VCaP (cell line): Measurements from ENCODE around the gene RAB34.
A peak's percentile ranks its signal among the peaks of the same experiment; 100 is the strongest.

Experiments used
- H3K27ac ChIP-seq: fragments of 450-650 bp; 2 replicates; pipeline ENCODE4 v1.5.1; 2017
- TF ChIP-seq, protein P1 (sequence below): fragments of 450-650 bp; conservative IDR thresholded peaks from 2 replicates; pipeline ENCODE4 v1.5.1; 2017; ENCODE audit warnings: mild to moderate bottlenecking, moderate library complexity

Gene RAB34

DNA sequence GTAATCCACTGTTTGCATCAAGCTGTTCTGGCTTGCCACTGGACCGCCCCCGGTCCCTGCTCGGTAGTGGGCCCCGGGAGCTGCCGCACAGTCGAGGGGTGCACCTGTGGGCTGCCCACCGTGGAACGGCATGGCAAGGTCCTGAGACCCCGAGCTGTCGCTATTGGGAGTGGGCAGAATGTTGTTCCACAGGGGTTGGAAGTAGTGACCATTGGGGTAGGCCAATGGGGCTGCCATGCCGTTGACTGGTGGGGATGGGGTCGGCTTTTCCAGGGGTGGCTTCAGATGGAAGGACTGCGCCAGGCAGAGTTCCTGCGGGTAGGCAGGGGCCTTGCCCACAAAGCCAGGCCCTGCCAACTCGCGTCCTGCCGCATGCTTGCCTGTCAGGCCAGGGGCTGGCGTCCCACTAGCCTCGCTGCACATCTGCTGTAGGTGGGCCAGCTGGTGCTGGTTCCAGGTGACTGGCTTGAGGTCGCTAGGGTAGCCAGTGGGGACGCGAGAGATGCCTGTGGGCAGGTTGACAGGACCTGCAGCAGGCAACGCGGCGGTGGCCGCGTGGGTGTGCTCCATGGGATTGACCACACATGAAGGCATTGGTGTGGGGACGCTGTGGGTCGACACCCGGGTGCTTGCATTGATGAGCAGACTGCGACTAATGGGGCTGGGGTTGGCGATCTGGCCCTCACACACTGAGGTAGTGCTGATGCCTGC, 40.9 kb upstream of the RAB34 start:
- peak overlapping the region; percentile 67 for H3K27ac ChIP-seq
- TF ChIP-seq, protein P1, sequence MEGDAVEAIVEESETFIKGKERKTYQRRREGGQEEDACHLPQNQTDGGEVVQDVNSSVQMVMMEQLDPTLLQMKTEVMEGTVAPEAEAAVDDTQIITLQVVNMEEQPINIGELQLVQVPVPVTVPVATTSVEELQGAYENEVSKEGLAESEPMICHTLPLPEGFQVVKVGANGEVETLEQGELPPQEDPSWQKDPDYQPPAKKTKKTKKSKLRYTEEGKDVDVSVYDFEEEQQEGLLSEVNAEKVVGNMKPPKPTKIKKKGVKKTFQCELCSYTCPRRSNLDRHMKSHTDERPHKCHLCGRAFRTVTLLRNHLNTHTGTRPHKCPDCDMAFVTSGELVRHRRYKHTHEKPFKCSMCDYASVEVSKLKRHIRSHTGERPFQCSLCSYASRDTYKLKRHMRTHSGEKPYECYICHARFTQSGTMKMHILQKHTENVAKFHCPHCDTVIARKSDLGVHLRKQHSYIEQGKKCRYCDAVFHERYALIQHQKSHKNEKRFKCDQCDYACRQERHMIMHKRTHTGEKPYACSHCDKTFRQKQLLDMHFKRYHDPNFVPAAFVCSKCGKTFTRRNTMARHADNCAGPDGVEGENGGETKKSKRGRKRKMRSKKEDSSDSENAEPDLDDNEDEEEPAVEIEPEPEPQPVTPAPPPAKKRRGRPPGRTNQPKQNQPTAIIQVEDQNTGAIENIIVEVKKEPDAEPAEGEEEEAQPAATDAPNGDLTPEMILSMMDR, result no peak

DNA sequence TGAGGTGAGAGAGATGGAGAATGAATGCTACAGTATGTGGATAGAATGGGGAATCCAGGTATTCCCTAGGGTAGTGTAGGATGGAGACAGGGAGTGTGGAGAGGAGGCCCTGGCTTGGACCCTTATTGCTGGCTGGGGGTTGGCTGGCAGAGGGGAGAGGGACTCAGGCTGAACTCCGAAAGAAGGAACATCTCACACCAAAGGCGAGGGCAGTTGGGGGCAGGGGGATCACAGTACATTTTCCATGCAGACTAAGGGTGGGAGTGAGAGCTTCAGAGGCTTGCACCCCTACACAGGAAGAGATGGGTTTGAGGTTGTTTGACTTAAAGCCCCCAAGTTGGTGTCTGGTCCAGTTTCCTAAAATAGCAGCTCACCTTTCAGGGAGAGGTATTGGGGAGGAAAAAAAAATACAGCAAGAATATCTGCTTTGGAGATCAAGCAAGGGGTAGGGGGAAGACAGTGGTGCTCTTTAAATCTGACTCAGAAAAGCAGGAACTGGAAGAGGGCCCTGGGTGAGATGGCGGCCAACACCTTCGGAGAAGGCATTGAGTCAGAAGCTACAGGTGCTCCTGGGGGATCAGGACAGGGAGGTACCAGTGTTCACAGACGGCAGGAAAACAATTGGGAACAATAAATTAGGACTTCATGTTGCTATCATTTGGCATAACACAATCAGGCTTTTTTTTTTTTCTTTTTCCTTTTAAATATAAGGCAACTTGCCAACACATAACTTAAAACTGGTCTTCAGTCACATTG, 38.6 kb upstream of the RAB34 start:
- TF ChIP-seq, protein P1, result no peak
- peak overlapping the region; percentile 30 for H3K27ac ChIP-seq

DNA sequence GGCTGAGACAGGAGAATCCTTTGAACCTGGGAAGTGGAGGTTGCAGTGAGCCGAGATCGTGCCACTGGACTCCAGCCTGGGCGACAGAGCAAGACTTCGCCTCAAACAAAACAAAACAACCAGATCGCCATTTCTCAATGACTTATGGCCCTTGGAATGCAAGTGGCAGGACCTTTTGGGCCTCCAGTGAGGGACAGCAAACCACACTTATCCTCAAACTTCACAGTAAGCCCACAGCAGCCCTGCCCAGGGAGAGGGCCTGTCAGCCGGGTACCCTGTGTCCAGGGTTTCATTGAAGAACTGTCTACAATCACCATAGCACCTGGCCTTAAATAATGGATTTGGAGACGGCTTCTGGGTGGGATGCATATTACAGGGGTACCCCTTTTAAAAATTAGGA, 37.8 kb upstream of the RAB34 start:
- TF ChIP-seq, protein P1, result no peak
- H3K27ac ChIP-seq, result peak overlapping the region; percentile 30; the same call in 1 of the 2 replicates

DNA sequence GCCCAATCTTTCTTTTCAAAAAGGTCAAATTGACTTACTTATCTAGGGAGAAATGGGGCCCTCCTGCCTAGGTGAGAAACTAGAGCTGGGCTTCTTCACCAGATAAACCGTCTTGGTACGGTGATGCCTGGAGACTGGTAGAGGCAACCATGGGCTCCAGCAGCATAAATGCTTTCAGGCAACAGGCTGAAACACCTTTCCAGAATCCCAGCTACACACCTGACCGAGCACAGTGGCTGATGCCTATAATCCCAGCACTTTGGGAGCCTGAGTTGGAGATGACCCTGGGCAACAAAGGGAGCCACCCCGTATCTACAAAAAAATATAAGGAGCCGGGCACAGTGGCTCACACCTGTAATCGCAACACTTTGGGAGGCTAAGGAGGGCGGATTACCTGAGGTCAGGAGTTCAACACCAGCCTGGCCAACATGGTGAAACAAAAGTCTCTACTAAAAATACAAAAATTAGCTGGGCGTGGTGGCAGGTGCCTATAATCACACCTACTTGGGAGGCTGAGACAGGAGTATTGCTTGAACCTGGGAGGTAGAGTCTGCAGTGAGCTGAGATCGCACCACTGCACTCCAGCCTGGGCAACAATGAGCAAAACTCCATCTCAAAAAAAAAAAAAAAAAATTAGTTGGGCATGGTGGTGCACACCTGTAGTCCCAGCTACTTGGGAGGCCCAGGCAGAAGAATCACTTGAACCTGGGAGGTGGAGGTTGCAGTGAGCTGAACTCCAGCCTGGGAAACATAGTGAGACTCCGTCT, 34.1 kb upstream of the RAB34 start:
- TF ChIP-seq, protein P1, result no peak
- peak overlapping the region; percentile 99 for H3K27ac ChIP-seq

DNA sequence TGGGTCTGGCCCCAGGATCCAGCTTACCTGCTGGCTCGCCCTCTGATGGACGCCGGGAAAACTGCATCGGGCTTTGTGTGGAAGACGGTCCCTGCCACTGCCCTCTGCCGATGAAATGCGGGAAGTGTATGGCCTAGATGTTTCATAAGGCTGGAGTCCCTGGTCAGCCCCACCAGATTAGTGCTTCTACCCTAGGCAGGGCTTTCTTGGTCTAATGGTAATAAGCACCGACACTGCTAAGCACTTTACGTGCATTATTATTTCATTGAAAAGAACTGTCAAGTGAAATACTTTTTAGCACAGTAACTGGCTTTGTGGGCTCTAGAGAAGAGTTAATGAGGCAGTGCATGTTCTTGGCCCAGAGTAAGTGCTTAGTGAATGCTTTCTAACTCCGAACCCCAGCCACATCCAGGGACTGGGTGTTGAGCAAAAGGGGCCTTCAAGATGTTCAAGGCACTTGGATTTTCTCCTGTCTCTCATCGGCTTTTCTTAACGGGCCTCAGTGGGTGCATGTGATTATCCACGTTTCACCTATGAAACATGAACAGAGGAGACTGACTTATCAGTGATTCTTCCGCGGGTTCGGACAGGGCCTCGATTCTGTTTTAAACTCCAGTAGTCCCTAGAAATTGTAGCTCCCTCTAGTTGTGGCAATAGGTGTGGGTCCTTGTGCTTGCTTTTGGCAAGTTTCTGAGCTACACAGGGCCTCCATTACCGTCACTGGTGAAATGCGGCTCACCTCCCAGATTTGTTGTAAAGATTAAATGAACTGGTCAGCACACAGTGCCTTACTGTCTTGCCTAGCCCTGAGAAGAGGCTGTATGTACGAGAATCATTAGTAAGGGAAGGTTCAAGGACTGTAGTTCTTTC, 32.7 kb upstream of the RAB34 start:
- TF ChIP-seq, protein P1, result peak; percentile 100
- peak overlapping the region; percentile 99 for H3K27ac ChIP-seq

DNA sequence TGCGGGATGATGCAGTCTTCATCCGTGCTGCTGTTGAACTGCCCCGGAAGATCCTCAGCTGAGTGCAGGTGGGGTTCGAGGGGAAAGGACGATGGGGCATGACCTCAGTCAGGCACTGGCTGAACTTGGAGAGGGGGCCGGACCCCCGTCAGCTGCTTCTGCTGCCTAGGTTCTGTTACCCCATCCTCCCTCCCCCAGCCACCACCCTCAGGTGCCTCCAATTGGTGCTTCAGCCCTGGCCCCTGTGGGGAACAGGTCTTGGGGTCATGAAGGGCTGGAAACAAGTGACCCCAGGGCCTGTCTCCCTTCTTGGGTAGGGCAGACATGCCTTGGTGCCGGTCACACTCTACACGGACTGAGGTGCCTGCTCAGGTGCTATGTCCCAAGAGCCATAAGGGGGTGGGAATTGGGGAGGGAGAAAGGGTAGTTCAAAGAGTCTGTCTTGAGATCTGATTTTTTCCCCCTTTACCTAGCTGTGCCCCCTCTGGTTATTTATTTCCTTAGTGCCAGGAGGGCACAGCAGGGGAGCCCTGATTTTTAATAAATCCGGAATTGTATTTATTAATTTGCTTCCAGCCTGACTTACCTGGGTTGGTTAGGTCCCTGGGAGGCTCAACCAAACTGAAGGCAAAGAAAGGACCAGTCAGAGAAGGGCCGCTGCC, 32.0 kb upstream of the RAB34 start:
- TF ChIP-seq, protein P1, result no peak
- H3K27ac ChIP-seq, result peak overlapping the region; percentile 99
